GM21576 (cell line): ENCODE data around the gene RBP7.
"Not testable (repeated sequence)": the region's sequence is repeated elsewhere in the genome, so short reads cannot be mapped to it uniquely, and the experiment has no call there.

ENCODE experiments used
- ATAC-seq: cut with Tn5 transposase; IDR thresholded peaks from one replicate; pipeline ENCODE4 v1.9.1; 2021; ENCODE audit warnings: mild to moderate bottlenecking, moderate library complexity; ENCODE audit not compliant: unreplicated experiment

The RBP7 gene

DNA sequence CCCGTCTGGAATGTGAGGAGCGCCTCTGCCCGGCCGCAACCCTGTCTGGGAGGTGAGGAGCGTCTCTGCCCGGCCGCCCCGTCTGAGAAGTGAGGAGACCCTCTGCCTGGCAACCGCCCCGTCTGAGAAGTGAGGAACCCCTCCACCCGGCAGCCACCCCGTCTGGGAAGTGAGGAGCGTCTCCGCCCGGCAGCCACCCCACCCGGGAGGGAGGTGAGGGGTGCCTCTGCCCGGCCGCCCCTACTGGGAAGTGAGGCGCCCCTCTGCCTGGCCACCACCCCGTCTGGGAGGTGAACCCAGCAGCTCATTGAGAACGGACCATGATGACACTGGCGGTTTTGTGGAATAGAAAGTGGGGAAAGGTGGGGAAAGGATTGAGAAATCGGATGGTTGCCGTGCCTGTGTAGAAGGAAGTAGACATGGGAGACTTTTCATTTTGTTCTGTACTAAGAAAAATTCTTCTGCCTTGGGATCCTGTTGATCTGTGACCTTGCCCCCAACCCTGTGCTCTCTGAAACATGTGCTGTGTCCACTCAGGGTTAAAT, 32.0 kb downstream of the RBP7 start:
- ATAC-seq: not testable (repeated sequence)

DNA sequence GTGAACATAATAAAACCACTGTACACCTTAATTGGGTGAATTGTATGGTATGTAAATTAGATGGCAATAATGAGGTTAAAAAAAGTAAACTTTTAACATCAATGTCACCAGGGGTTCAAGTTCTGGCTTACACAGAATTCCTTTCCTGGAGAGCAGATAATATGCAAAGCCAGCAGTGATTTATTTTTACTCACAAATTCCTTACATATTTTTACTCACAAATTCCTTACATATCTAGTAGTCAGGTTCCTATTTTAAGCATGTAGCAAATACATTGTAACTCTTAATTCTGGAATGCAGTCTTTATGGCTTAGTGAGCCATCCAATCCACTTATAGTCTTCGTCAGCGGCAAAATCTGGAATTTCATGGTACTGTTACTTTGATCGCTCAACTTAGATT, 34.4 kb downstream of the RBP7 start:
- ATAC-seq: no peak

DNA sequence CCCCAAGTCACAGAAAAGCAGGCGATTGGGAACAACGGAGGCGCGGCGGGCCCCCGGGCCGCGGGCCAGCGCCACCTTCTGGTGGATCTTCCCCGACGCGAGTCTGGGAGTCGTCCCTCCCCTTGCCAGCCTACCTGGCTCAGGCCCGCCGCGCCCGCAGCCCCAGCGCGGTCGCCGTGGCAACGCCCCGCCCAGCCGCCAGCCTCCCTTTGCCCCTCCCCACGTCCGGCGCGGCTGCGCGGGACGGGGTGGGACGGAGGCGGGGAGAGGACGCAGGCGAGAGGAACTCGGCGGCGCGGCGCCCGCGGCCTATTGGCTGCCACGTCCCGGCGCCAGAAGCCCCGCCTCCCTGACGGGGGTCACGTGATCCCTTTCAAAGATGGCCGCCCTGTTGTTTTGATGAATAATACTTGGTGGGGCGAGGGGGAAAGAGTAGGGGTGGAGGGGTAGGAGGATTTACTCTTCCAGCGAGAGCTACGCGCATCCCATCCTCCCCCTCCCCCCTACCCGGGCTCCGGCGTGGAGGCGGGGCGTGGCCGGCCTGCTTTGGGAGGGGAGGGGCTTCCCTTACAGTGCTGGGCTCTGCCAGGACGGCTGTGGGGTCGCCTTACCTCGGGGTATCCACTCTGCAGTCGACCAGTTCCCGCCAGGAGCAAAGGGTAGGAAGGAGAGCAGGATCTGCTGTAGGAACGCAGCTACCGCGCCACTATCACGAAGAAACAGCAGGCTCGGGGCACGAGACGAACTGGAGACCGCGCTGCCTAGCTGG, 35.7 kb downstream of the RBP7 start, which contains the start of gene UBE4B:
Gene UBE4B (plus strand): TSS at position 369 of the 769 bp plus-strand sequence. CDS start 713 bp downstream, outside the sequence.
- ATAC-seq: peak; percentile 93

DNA sequence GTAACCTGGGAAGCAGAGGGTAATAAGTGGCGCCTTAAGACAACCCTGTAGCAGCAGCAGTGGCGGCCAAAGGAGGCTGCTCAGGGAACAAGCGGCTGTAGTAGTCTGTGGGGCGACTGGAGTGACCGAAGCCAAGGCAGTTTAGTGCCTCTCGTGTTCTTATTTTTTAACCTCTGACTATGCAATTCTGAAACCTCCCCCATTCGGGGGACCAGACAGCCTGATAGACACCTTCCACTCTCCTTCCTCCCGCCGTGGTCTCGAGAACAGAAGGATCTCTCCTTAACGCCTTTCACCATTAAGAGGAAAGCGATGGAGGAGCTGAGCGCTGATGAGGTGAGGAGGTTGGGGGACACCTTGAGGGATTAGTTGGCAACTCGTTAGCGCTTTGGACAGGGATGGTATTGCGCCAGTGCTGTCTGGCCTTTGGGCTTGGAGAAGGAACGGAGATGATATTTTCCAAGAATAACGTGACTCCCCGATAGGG, 36.4 kb downstream of the RBP7 start:
- peak; percentile 17 for ATAC-seq

DNA sequence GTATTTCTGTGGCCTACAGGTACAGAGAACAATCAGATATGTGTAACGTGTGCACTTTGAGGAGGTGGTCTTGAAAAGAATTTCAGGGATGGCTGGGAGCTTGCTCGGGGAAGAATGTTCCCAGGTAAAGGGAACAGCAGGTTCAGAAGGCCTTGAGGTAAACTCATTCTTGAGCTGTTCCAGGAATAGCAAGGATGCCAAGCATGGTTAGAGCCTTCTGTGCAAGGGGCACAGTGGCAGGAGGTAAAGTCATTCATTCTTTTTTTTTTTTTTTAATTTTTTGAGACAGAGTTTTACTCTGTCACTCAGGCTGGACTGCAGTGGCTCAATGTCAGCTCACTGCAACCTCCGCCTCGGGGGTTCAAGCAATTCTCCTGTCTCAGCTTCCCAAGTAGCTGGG, 45.7 kb downstream of the RBP7 start:
- ATAC-seq: no peak

DNA sequence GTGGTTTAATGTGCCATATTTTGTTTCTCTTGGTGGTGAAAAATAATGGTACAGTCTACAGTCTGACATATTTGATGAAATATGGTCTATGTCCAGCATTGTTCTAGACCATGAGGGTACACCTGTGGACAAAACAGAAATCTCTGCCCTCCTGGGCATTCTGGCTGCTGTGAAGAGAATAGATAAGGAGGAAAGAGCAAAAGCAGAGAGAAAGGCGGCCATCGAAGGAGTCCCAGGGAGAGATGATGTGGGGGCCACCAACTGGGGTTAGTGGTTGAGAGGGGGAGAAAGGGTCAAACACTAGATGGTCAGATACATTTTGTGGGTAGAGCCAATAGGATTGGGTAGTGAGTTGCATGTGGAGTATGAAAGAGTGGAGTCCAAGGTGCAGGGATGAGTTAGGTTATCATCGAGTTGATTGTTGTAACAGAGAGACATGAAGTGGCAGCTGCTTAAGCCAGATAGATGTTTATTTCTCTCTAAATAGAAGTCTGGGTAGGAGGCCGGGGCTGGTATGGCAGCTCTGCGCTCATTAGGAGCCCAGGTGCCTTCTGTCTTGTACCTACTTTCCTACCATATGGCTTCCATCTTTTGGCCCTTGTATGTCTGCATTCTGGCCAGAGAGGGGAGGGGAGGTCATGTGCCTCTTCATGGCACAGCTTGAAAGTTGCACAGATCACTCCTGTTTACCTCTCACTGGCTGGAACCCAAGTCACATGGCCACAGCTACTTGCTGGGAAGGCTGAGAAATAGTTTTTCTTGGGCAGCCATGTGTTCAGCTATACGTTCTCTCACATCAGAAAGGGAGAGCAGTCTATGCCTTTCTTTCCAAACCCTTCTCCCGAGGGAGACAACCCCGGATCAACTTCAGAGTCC, 48.7 kb downstream of the RBP7 start:
- ATAC-seq: no peak

DNA sequence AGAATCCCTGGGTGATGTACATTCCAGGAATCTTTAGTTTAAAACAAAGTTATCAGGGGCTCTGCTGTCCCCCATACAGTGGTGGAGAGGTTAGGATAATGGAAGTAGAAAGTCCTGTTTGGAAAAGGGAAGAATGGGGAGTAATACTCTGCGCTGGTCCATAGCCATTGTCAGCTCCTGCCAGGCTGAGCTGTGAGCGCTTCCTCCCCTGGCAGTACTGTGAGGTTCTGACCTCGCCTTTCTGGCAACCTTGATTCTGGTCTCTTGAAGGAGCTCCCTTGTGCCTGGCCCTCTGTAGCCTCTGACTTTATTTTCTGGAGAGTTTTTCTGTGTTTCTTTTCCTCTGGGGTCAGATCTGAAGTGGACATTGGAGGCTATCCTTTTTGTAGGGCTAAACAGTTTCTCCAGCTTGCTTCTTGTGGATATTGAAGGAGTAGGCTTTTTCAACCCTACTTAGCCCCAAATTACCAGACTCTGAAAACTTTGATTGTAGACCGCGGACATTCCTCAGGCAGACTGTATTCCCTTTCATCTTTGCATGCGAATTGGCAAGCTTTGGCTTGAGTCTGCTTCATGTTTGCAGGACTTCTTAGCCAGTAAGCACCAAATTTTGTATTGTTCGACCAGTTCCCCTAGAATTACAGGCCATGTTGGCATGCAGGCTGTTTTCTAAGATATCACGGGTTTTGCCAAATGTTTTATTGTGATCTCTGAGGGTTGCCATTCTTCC, 49.5 kb downstream of the RBP7 start:
- ATAC-seq: no peak

DNA sequence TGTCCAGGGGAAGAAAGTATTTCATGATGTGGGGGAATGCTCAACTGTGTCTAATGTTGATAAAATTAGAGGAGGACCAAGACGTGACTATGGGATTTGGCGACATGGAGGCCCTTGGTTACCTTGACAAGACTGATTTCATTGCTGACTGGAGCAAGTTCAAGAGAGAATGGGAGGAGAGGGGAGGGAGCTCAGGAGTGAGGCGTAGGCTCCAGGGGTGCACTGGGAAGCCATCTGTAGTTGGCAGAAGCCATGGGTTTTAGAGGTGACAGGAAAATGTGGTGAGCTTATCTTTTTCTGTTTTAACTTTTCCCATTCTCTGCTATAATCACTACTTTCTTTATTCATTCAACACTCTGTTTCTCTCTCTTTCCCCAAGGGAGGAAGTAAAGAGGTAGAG, 51.6 kb downstream of the RBP7 start:
- no peak for ATAC-seq

DNA sequence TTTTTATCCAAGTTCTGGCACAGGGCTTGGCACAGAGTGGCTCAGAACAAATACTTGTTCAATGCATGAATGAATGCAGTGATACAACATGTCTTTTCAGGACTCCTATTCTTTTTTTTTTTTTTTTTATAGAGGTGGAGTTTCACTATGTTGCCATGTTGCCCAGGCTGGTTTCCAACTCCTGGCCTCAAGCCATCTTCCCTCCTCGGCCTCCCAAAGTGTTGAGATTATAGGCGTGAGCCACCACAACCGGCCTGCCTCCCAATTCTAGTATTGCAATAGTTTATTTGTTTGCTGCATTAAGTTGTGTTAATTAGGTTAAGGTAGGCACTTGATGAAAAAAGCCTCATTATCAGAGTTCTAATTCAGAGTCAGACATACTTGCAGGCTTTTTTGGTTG, 53.6 kb downstream of the RBP7 start:
- ATAC-seq: no peak

DNA sequence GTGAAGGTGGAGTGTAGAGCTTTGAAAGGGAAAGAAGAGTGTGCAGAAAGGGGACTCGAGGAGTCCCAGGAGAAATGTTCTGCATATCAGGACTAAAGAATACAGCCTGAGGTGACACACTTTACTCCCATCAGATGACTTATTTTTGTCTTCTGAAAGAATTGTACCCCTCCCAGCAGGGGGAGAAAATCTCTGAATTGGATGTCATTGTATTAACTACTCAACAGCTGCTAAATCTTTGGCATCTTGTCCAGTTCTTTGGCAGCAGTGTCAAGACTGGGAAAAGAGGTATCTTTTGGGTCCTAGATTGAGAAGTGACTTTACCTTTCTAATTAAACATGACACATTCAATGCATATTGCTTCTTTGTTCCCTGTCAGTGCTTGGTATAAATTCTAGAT, 54.6 kb downstream of the RBP7 start:
- no peak for ATAC-seq

DNA sequence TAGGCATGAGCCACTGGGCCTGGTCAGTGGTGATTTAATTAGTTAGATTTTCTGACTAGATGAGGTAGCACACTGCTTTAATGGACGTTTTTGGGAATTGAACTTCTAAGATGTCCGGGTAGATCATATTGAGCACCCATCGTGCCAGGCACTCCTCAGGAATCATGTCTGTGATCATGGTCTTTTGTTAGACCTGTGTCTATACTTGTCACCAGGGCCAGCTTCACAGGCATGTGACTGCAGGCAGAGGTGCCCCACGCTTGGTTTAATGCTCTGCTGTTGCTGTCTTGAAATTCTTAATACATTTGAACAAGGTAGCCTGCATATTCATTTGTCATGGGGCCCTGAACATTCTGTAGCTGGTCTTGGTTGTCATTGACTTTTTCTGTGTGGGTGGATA, 55.3 kb downstream of the RBP7 start:
- ATAC-seq: no peak

DNA sequence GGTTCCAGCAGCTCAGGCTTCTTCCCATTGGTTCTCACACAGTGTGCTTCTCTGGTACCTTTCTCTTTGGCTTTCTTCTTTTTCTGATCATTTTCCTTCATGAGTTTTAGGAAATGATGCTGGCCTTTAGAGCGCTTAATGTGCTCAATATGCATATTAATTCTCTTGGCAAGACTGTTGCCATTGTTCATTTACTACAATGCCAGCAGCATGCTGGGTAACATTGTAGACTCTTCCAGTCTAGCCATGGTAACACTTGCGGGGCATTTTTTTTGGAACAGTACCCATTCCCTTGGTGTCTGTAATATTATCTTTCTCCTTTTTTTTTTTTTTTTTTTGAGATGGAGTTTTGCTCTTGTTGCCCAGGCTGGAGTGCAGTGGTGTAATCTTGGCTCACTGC, 57.4 kb downstream of the RBP7 start:
- ATAC-seq: no peak

DNA sequence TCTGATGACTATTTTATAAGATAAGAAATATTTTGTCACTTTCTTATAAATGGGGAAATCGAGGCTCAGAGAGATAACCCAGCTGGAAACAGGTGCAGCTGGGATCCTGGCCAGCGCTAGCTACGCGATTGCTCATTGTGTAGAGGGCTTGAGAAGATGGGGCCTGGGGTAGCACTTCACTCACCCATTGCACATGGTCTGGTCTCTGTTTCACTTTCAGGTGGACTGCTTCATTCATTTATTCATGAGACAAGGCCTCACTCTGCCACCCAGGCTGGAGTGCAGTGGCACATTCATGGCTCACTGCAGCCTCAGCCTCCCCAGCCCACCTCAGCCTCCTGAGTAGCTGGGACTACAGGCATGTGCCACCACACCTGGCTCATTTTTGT, 59.6 kb downstream of the RBP7 start:
- no peak for ATAC-seq

DNA sequence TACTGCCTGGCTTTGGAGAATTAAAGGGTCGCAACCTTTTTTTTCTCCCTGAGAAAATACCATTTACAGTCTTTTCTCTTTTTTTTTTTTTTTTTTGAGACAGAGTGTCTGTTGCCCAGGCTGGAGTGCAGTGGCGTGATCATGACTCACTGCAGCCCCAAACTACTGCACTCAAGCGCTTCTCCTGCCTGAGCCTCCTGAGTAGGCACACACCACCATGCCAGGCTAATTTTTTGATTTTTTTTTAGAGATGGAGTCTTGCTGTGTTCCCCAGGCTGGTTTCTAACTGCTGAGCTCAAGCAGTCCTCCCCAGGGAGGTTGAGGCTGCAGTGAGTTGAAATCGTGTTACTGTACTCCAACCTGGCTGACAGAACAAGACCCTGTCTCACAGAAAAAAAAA, 60.3 kb downstream of the RBP7 start:
- no peak for ATAC-seq

DNA sequence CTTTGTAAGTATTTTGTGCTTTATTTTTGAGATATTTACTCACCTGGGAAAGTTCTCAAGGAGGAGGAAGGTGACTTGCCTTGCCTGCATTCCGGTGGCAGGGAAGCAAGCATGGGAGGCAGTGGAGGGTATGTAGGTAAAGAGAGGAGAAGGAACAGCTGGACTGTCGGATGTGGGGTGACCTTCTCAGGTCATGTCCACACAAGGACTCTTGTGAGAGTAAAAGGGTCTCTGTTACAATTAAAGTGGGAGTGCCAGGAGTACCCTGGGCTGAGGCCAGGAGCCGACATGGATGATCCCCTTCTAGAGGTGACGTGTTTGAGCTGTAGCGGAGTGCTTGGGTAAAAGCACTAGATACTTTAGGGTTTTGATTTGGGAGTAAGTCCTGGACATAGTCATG, 60.8 kb downstream of the RBP7 start:
- ATAC-seq: no peak

DNA sequence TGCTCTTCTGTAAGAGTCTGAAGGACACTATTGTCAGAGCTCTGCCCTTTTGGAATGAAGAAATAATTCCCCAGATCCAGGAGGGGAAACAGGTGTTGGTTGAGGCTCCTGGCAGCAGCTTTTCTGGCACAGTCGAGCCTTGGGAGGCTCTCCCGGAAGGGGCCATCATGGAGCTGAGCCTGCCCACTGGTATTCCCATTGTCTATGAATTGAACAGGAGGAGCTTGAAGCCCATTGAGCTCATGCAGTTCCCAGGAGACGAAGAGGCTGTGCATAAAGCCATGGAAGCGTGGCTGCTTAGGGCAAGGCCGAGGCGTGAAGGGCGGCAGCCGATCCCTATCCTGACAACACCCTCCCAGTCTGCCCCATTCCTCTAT, 62.3 kb downstream of the RBP7 start:
- ATAC-seq: no peak

DNA sequence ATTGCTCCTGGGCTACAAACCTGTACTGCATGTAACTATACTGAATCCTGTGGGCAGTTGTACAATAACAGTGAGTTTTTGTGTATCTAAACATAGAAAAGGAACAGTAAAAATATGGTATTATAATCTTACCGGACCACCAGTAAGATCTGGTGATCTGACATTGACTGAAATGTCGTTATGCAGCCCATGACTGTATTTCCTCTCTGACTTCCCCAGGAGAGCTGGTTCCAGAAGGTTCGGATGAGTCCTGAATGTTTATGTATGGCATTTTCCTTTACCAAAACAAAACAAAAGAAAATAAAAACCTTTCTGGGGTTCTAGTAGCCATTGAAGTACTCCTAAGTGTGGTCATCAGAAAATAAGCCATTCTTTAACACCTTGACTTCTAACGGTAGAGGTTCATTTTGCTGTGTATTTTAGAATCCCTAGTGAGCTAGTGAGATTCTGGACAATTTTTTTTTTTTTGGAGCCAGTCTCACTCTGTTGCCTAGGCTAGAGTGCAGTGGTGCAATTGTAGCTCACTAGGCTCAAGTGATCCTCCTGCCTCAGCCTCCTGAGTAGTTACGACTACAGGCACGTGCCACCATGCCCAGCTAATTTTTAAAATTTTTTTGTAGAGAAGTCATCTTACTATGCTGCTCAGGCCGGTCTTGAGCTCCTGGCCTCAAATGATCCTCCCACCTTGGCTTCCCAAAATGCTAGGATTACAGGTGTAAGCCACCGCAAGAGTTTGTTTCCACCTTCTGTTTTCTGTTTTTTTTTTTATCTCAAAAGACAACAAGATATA, 63.5 kb downstream of the RBP7 start:
- ATAC-seq: no peak

DNA sequence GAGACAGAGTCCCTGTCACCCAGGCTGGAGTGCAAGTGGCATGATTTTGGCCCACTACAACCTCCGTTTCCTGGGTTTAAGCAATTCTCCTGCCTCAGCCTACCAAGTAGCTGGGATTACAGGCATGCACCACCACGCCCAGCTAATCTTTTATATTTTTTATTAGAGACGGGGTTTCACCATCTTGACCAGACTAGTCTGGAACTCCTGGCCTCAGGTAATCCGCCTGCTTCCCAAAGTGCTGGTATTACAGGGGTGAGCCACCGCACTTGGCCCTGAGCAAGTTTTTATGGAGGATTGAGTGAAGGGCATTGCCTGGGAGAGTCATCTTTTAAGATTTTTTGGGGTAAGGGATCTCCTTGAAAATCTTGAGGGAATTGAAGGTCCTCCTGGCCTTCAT, 64.2 kb downstream of the RBP7 start:
- ATAC-seq: no peak

DNA sequence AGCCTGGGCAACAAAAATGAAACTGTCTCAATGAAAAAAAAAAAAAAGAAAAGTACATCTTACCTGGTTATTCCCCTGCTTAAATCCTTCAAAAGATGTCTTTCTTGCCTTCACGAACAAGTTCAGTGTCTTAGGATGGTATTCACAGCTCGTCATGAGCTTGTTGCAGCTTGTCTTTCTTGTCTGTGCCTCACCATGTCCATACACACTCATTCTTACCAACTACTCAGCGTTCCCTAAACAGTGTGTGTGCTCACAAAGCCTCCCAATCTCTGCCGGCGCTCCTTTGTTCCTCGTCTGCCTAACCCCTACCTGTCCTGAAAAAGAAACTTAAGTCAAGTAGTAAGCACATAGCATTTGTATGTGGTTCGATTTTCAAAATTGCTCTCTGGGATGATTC, 66.8 kb downstream of the RBP7 start:
- ATAC-seq: no peak
